ENCODE data around the gene BSND.
"Not testable (repeated sequence)": the region's sequence is repeated elsewhere in the genome, so short reads cannot be mapped to it uniquely, and the experiment has no call there.

Gene BSND

GRCh38 chr1:55024163-55024562 lies 25.4 kb downstream of the BSND start:
- DNase-seq: not testable (repeated sequence)

GRCh38 chr1:55026682-55027081 lies 27.9 kb downstream of the BSND start:
- not testable (repeated sequence) for DNase-seq

- not testable (repeated sequence) for DNase-seq
These were observed 32.4 kb downstream of the BSND start for GRCh38 chr1:55031098-55031497.

- no peak for DNase-seq
These were observed 34.5 kb downstream of the BSND start for GRCh38 chr1:55033265-55033614.

- DNase-seq: no peak
These were observed 35.9 kb downstream of the BSND start for GRCh38 chr1:55034476-55035133.

GRCh38 chr1:55035904-55036303 lies 37.2 kb downstream of the BSND start:
- DNase-seq: no peak

- DNase-seq: no peak
These were observed 39.2 kb downstream of the BSND start for GRCh38 chr1:55037733-55038551.

- no peak for DNase-seq
These were observed 39.8 kb downstream of the BSND start for GRCh38 chr1:55038552-55038838.

- DNase-seq: no peak
These were observed 40.2 kb downstream of the BSND start for GRCh38 chr1:55038974-55039341.

- DNase-seq: no peak
These were observed 40.8 kb downstream of the BSND start, which contains the start of gene PCSK9 for GRCh38 chr1:55039342-55040082. TSS of gene PCSK9 (plus strand) at chr1:55039548. CDS start at chr1:55039838, 290 bp downstream.

- DNase-seq: no peak
These were observed 41.6 kb downstream of the BSND start for GRCh38 chr1:55040083-55040932.

GRCh38 chr1:55040933-55041494 lies 42.3 kb downstream of the BSND start:
- DNase-seq: no peak

- DNase-seq: no peak
These were observed 42.9 kb downstream of the BSND start for GRCh38 chr1:55041613-55042012.

- DNase-seq: no peak
These were observed 44.3 kb downstream of the BSND start for GRCh38 chr1:55043011-55043410.

GRCh38 chr1:55043726-55044125 lies 45.0 kb downstream of the BSND start:
- DNase-seq: no peak

- no peak for DNase-seq
These were observed 46.1 kb downstream of the BSND start for GRCh38 chr1:55044617-55045397.

GRCh38 chr1:55045430-55045829 lies 46.7 kb downstream of the BSND start:
- no peak for DNase-seq

- DNase-seq: no peak
These were observed 48.1 kb downstream of the BSND start for GRCh38 chr1:55046871-55047270.

- DNase-seq: no peak
These were observed 48.9 kb downstream of the BSND start for GRCh38 chr1:55047611-55048010.

GRCh38 chr1:55048453-55049270 lies 49.9 kb downstream of the BSND start:
- DNase-seq: no peak
